Breast epithelium (tissue), 3 donors: Measurements from ENCODE around the gene KCNQ1OT1.

Source experiments
- POLR2A ChIP-seq: fragments of 450-650 bp; IDR thresholded peaks from one replicate; pipeline ENCODE4 v1.6.1; 2016; ENCODE audit warnings: antibody characterized with exemption, mild to moderate bottlenecking, moderate library complexity
- POLR2AphosphoS5 ChIP-seq, 3 donors: sonication (generic); formaldehyde crosslinking; IDR thresholded peaks; one replicate each; pipeline ENCODE4 v1.6.1; 2017; ENCODE audit warnings: antibody characterized with exemption in 3 of 3
- TF ChIP-seq, protein P1 (sequence below), 3 donors: fragments of 450-650 bp; IDR thresholded peaks; one replicate each; pipeline ENCODE4 v1.5.1; 2016 to 2017; ENCODE audit warnings: antibody characterized with exemption in 3 of 3, mild to moderate bottlenecking in 3 of 3, moderate library complexity in 3 of 3

GRCh38 chr11:2577031-2577990, 122.5 kb downstream of the KCNQ1OT1 start:
- TF ChIP-seq POLR2AphosphoS5 (IDR thresholded peaks at IDR 0.05) (no peak), POLR2A (no peak)
- TF ChIP-seq, protein P1, sequence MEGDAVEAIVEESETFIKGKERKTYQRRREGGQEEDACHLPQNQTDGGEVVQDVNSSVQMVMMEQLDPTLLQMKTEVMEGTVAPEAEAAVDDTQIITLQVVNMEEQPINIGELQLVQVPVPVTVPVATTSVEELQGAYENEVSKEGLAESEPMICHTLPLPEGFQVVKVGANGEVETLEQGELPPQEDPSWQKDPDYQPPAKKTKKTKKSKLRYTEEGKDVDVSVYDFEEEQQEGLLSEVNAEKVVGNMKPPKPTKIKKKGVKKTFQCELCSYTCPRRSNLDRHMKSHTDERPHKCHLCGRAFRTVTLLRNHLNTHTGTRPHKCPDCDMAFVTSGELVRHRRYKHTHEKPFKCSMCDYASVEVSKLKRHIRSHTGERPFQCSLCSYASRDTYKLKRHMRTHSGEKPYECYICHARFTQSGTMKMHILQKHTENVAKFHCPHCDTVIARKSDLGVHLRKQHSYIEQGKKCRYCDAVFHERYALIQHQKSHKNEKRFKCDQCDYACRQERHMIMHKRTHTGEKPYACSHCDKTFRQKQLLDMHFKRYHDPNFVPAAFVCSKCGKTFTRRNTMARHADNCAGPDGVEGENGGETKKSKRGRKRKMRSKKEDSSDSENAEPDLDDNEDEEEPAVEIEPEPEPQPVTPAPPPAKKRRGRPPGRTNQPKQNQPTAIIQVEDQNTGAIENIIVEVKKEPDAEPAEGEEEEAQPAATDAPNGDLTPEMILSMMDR (IDR thresholded peaks at IDR 0.05), result no peak
